ENCODE results near the gene KLHL10.
"Not testable (repeated sequence)": the region's sequence is repeated elsewhere in the genome, so short reads cannot be mapped to it uniquely, and the experiment has no call there.

The KLHL10 gene

GRCh38 chr17:41825175-41825845 is 12.3 kb upstream of the KLHL10 start:
- DNase-seq, result no peak
- Histone ChIP-seq H3K27ac (no peak overlapping the region), H3K36me3 (replicated peaks) (peaks cover 46% of the 10 kb centered on the region)

GRCh38 chr17:41829961-41830360 is 7.7 kb upstream of the KLHL10 start:
- H3K4me3 ChIP-seq (ENCODE audit: low read depth, low read length); H3K27me3 ChIP-seq (replicated peaks); DNase-seq; H3K27ac ChIP-seq; in situ Hi-C loops (cut with HindIII; ENCODE audit: low pct_ligation_motif_present, low sequenced_read_pairs): not testable (repeated sequence)
- peaks cover 33% of the 10 kb centered on the region for H3K36me3 ChIP-seq (replicated peaks)

More at GRCh38 chr17:41825175-41825845, 12.3 kb upstream of the KLHL10 start:
- TF ChIP-seq CTCF (IDR thresholded peaks at IDR 0.05; ENCODE audit: low read depth, low read length, missing control alignments), result no peak
- in situ Hi-C loops (cut with HindIII; ENCODE audit: low pct_ligation_motif_present, low sequenced_read_pairs), result no loop called here
- Histone ChIP-seq H3K27me3 (replicated peaks) (no peaks in the 10 kb centered on the region), H3K4me3 (ENCODE audit: low read depth, low read length) (no peak overlapping the region)

GRCh38 chr17:41835214-41835799 is 2.3 kb upstream of the KLHL10 start:
- Histone ChIP-seq H3K4me3 (ENCODE audit: low read depth, low read length) (peak overlapping the region; percentile 75), H3K27me3 (replicated peaks) (no peaks in the 10 kb centered on the region), H3K27ac (no peak overlapping the region), H3K36me3 (replicated peaks) (peaks cover 10% of the 10 kb centered on the region)
- in situ Hi-C loops (cut with HindIII; ENCODE audit: low pct_ligation_motif_present, low sequenced_read_pairs), result no loop called here
- no peak for TF ChIP-seq CTCF (IDR thresholded peaks at IDR 0.05; ENCODE audit: low read depth, low read length, missing control alignments)
- DNase-seq, result no peak

- DNase-seq, result no peak
- TF ChIP-seq CTCF (IDR thresholded peaks at IDR 0.05; ENCODE audit: low read depth, low read length, missing control alignments), result no peak
- no peak within 1 kb of the TSS for H3K27ac ChIP-seq
- H3K36me3 ChIP-seq (replicated peaks), result peaks cover 7% of the 10 kb centered on the region
- in situ Hi-C loops (cut with HindIII; ENCODE audit: low pct_ligation_motif_present, low sequenced_read_pairs), result no loop called here
- H3K27me3 ChIP-seq (replicated peaks), result no peaks in the 10 kb centered on the region
- H3K4me3 ChIP-seq (ENCODE audit: low read depth, low read length), result peak within 1 kb of the TSS; percentile 75
Observed at GRCh38 chr17:41835800-41836549, 1.6 kb upstream of the KLHL10 start, which contains the start of gene NT5C3B. Gene NT5C3B (minus strand): TSS chr17:41836232. CDS start chr17:41836193, 39 bp downstream.

- Histone ChIP-seq H3K36me3 (replicated peaks) (peaks cover 2% of the 10 kb centered on the region), H3K27ac (no peak overlapping the region), H3K4me3 (ENCODE audit: low read depth, low read length) (peak overlapping the region; percentile 75), H3K27me3 (replicated peaks) (no peaks in the 10 kb centered on the region)
- in situ Hi-C loops (cut with HindIII; ENCODE audit: low pct_ligation_motif_present, low sequenced_read_pairs), result no loop called here
- DNase-seq, result no peak
- TF ChIP-seq CTCF (IDR thresholded peaks at IDR 0.05; ENCODE audit: low read depth, low read length, missing control alignments), result no peak
Observed at GRCh38 chr17:41836550-41837196, 952 bp upstream of the KLHL10 start.

- H3K27ac ChIP-seq; H3K36me3 ChIP-seq (replicated peaks); H3K4me3 ChIP-seq (ENCODE audit: low read depth, low read length); H3K27me3 ChIP-seq (replicated peaks); DNase-seq; in situ Hi-C loops (cut with HindIII; ENCODE audit: low pct_ligation_motif_present, low sequenced_read_pairs): not testable (repeated sequence)
Observed at GRCh38 chr17:41839448-41839847, 1.8 kb downstream of the KLHL10 start.

GRCh38 chr17:41840781-41841180 is 3.2 kb downstream of the KLHL10 start:
- H3K4me3 ChIP-seq (ENCODE audit: low read depth, low read length); in situ Hi-C loops (cut with HindIII; ENCODE audit: low pct_ligation_motif_present, low sequenced_read_pairs); H3K27me3 ChIP-seq (replicated peaks); H3K36me3 ChIP-seq (replicated peaks); DNase-seq; H3K27ac ChIP-seq: not testable (repeated sequence)
